HCT116 (cell line): ENCODE results near the gene GALNT17. TPM values are rescaled to one million over a fixed set of nuclear protein-coding genes. Genes with fewer than 3 reads are reported as not detected.

Source experiments
- ATAC-seq: fragments of 200-7000 bp; cut with Tn5 transposase; 2 replicates; pipeline ENCODE4 v1.9.1; 2020; ENCODE audit warnings: mild to moderate bottlenecking, moderate library complexity
- BruUV-seq: library from RNA; stranded (reverse); fragments of 400-500 nt; replicated peaks from 2 replicates; lab custom pipeline; 2021; lab: Mats Ljungman, UMichigan
- CTCF ChIA-PET: fragments of 300-600 bp; sonication (Branson Sonifier 250); formaldehyde crosslinking; loops from one replicate; lab custom pipeline; 2021; ENCODE audit warnings: antibody characterized with exemption; lab: Charles Lee
- POLR2A ChIA-PET: fragments of 300-600, 350-600 bp; sonication (Branson Sonifier 250); formaldehyde crosslinking; loops from one replicate; lab custom pipeline; 2021; ENCODE audit warnings: antibody characterized with exemption; lab: Charles Lee
- RAD21 ChIA-PET, 2 experiments: fragments of 300-600 bp; sonication (Branson Sonifier 250); formaldehyde crosslinking; loops; one replicate each; lab custom pipeline; 2023; ENCODE audit warnings: low total read pairs in 2 of 2; ENCODE audit not compliant: uncharacterized antibody in 2 of 2, unreplicated experiment in 2 of 2, low non-redundant PET in 1 of 2; lab: Charles Lee
- DNase-seq: peaks from one replicate; pipeline ENCODE4 v3.0.0-alpha.2; 2010; ENCODE audit warnings: low read depth, low spot score
- H2AFZ ChIP-seq: fragments of 200-600 bp; shearing (Covaris generic), sonication (generic); 2 replicates; pipeline ENCODE4 v1.6.1; 2017; ENCODE audit warnings: low read depth, mixed run types, mixed read lengths, antibody characterized with exemption, low read length; ENCODE audit not compliant: poor library complexity, severe bottlenecking
- H3K27ac ChIP-seq: 2 replicates; pipeline ENCODE4 v1.5.1; 2012; ENCODE audit warnings: low read depth, low read length
- H3K27me3 ChIP-seq: fragments of 200-600 bp; sonication (generic); 2 replicates; pipeline ENCODE4 v1.6.1; 2016; ENCODE audit warnings: mixed run types, low read length, mixed read lengths; ENCODE audit not compliant: insufficient read depth
- H3K36me3 ChIP-seq, 2 experiments: fragments of 200-500 bp in 1 of 2; fragments of 200-600 bp in 1 of 2; sonication (Bioruptor generic) in 1 of 2; sonication (generic) in 1 of 2; 2 replicates each; pipeline versions ENCODE4 v1.5.1 to v1.6.1; 2014 to 2016; ENCODE audit warnings: low read length in 2 of 2, inconsistent platforms in 1 of 2, mixed read lengths in 1 of 2, mixed run types in 1 of 2; ENCODE audit not compliant: insufficient read depth in 2 of 2, control insufficient read depth in 1 of 2
- H3K4me1 ChIP-seq, 2 experiments: fragments of 200-600 bp in 1 of 2; sonication (generic) in 1 of 2; 2 replicates each; pipeline versions ENCODE4 v1.5.1 to v1.6.1; 2012 to 2017; ENCODE audit warnings: low read length in 2 of 2, inconsistent platforms in 1 of 2, mild to moderate bottlenecking in 1 of 2, mixed read lengths in 1 of 2, mixed run types in 1 of 2, moderate library complexity in 1 of 2; ENCODE audit not compliant: insufficient read depth in 2 of 2, control insufficient read depth in 1 of 2
- H3K4me2 ChIP-seq: fragments of 200-600 bp; sonication (generic); 2 replicates; pipeline ENCODE4 v1.6.1; 2017; ENCODE audit warnings: mixed run types, low read length, mixed read lengths
- H3K4me3 ChIP-seq, 2 experiments: fragments of 200-600 bp in 1 of 2; sonication (generic) in 1 of 2; replicated peaks in 1 of 2; 2 replicates each; pipeline ENCODE4 v1.5.1; 2011 to 2016; ENCODE audit warnings: low read length in 2 of 2, control low read depth in 1 of 2, low read depth in 1 of 2, mild to moderate bottlenecking in 1 of 2, mixed read lengths in 1 of 2, mixed run types in 1 of 2
- H3K79me2 ChIP-seq: fragments of 200-600 bp; sonication (generic); 2 replicates; pipeline ENCODE4 v1.6.1; 2017; ENCODE audit warnings: mild to moderate bottlenecking, mixed run types, low read length, moderate library complexity, mixed read lengths; ENCODE audit not compliant: insufficient read depth
- H3K9ac ChIP-seq: fragments of 200-600 bp; sonication (generic); 2 replicates; pipeline ENCODE4 v1.6.1; 2016; ENCODE audit warnings: low read length, mixed read lengths
- H3K9me2 ChIP-seq: fragments of 200-600 bp; sonication (generic), shearing (Covaris generic); 2 replicates; pipeline ENCODE4 v1.6.1; 2017; ENCODE audit warnings: mixed run types, mild to moderate bottlenecking, moderate library complexity; ENCODE audit not compliant: insufficient read depth
- H3K9me3 ChIP-seq, 2 experiments: fragments of 200-500 bp in 1 of 2; fragments of 200-600 bp in 1 of 2; sonication (Bioruptor generic) in 1 of 2; sonication (generic) in 1 of 2; 2 replicates each; pipeline ENCODE4 v1.6.1; 2014 to 2017; ENCODE audit warnings: low read length in 2 of 2, mixed read lengths in 2 of 2, inconsistent platforms in 1 of 2, low read depth in 1 of 2, mild to moderate bottlenecking in 1 of 2, mixed run types in 1 of 2, moderate library complexity in 1 of 2; ENCODE audit not compliant: control insufficient read depth in 1 of 2, insufficient read depth in 1 of 2
- H4K20me1 ChIP-seq: fragments of 200-600 bp; sonication (generic), shearing (Covaris generic); 2 replicates; pipeline ENCODE4 v1.6.1; 2017; ENCODE audit warnings: mixed run types, mild to moderate bottlenecking, moderate library complexity; ENCODE audit not compliant: insufficient read depth
- ATF3 ChIP-seq: IDR thresholded peaks from 2 replicates; pipeline ENCODE4 v1.6.1; 2012
- CBX3 ChIP-seq: IDR thresholded peaks from 2 replicates; pipeline ENCODE4 v1.6.1; 2012; ENCODE audit warnings: low read depth
- CEBPB ChIP-seq: IDR thresholded peaks from 2 replicates; pipeline ENCODE4 v1.6.1; 2012; ENCODE audit warnings: low read depth
- EGR1 ChIP-seq: IDR thresholded peaks from 2 replicates; pipeline ENCODE4 v1.6.1; 2012; ENCODE audit warnings: low read depth
- EZH2 ChIP-seq: fragments of 200-600 bp; sonication (generic); IDR thresholded peaks from 2 replicates; pipeline ENCODE4 v1.6.1; 2017; ENCODE audit warnings: antibody characterized with exemption, mixed run types
- EZH2phosphoT487 ChIP-seq: fragments of 200-600 bp; IDR thresholded peaks from 2 replicates; pipeline ENCODE4 v1.6.1; 2018; ENCODE audit warnings: antibody characterized with exemption, borderline replicate concordance
- FOSL1 ChIP-seq: IDR thresholded peaks from 2 replicates; pipeline ENCODE4 v1.6.1; 2012; ENCODE audit warnings: low read depth
- JUND ChIP-seq: IDR thresholded peaks from 2 replicates; pipeline ENCODE4 v1.6.1; 2012
- MAX ChIP-seq: IDR thresholded peaks from 2 replicates; pipeline ENCODE4 v1.6.1; 2012
- POLR2A ChIP-seq: IDR thresholded peaks from 2 replicates; pipeline ENCODE4 v1.7.0; 2011; ENCODE audit warnings: borderline replicate concordance; ENCODE audit not compliant: insufficient read depth, insufficient read length; ENCODE audit errors: extremely low read depth
- POLR2AphosphoS5 ChIP-seq: IDR thresholded peaks from 2 replicates; pipeline ENCODE4 v1.6.1; 2011; ENCODE audit warnings: mild to moderate bottlenecking, low read depth, low read length, moderate library complexity
- RAD21 ChIP-seq: IDR thresholded peaks from 2 replicates; pipeline ENCODE4 v1.6.1; 2012; ENCODE audit warnings: low read depth, mild to moderate bottlenecking
- REST ChIP-seq: IDR thresholded peaks from 2 replicates; pipeline ENCODE4 v1.6.1; 2012; ENCODE audit warnings: low read depth
- SIN3A ChIP-seq: IDR thresholded peaks from 2 replicates; pipeline ENCODE4 v1.6.1; 2012; ENCODE audit warnings: low read depth
- SP1 ChIP-seq: IDR thresholded peaks from 2 replicates; pipeline ENCODE4 v1.6.1; 2012; ENCODE audit warnings: low read depth
- SRF ChIP-seq: IDR thresholded peaks from 2 replicates; pipeline ENCODE4 v1.6.1; 2012; ENCODE audit warnings: low read depth
- TCF7L2 ChIP-seq: IDR thresholded peaks from 2 replicates; pipeline ENCODE4 v1.7.0; 2011; ENCODE audit warnings: borderline replicate concordance, inconsistent platforms; ENCODE audit not compliant: insufficient read depth, insufficient read length; ENCODE audit errors: extremely low read depth
- YY1 ChIP-seq: IDR thresholded peaks from 2 replicates; pipeline ENCODE4 v1.6.1; 2011; ENCODE audit warnings: low read length, low read depth, moderate library complexity, mild to moderate bottlenecking; ENCODE audit not compliant: insufficient replicate concordance; ENCODE audit errors: extremely low read depth
- ZBTB33 ChIP-seq: IDR thresholded peaks from 2 replicates; pipeline ENCODE4 v1.6.1; 2011; ENCODE audit warnings: mild to moderate bottlenecking, low read length, moderate library complexity; ENCODE audit not compliant: insufficient replicate concordance; ENCODE audit errors: extremely low read depth
- ZFX ChIP-seq: fragments of 450-650 bp; IDR thresholded peaks from 2 replicates; pipeline ENCODE4 v1.6.1; 2017
- intact Hi-C: fragments of 100-400 bp; cut with micrococcal nuclease; formaldehyde crosslinking; loops from 2 replicates; pipeline ENCODE4 v1.10.0; 2022
- total RNA-seq: library from RNA; stranded (reverse); gene quantifications from one replicate; pipeline ENCODE4 v1.2.1, GENCODE V29; 2021; ENCODE audit not compliant: unreplicated experiment

The GALNT17 gene
- total RNA-seq, 1 experiment from 2014 or later = not detected

- no peaks in the 10 kb centered on the region for H4K20me1 ChIP-seq
- CTCF ChIA-PET = no interaction called here
- no peaks in the 10 kb centered on the region for H3K36me3 ChIP-seq
- no peak for ATAC-seq
- POLR2A ChIA-PET = no interaction called here
- H3K4me1 ChIP-seq = no peaks in the 10 kb centered on the region
- no peak overlapping the region for H3K27ac ChIP-seq
- intact Hi-C loops = no loop called here
- H3K4me2 ChIP-seq = no peak overlapping the region
- RAD21 ChIA-PET = no interaction called here
- no peak overlapping the region for H3K9ac ChIP-seq
- no peaks in the 10 kb centered on the region for H3K79me2 ChIP-seq
- H3K9me2 ChIP-seq = no peaks in the 10 kb centered on the region
- no peak for DNase-seq
- TF ChIP-seq RAD21 (no peak), EZH2phosphoT487 (no peak), SP1 (no peak), EGR1 (no peak), REST (no peak), TCF7L2 (no peak), SIN3A (no peak), ATF3 (no peak), CEBPB (no peak), ZBTB33 (no peak), EZH2 (no peak), CBX3 (no peak), SRF (no peak), MAX (no peak), JUND (no peak), YY1 (no peak), ZFX (no peak), FOSL1 (no peak), POLR2AphosphoS5 (no peak), POLR2A (no peak)
- BruUV-seq = no TSS peak
- no peak overlapping the region for H3K4me3 ChIP-seq
- H3K27me3 ChIP-seq = no peaks in the 10 kb centered on the region
- H2AFZ ChIP-seq = no peak overlapping the region
- H3K9me3 ChIP-seq = peaks cover 0 to 16% of the 10 kb centered on the region in 2 experiments; a peak in 2 of 4 replicates
Observed at GRCh38 chr7:71409550-71410157, 277.7 kb downstream of the GALNT17 start.
